ENCODE data around the gene PEX6. TPM values are rescaled to one million over a fixed set of nuclear protein-coding genes. Genes with fewer than 3 reads are reported as not detected.

Gene PEX6
- total RNA-seq, 1 experiment from 2014 or later, result 26.1 TPM

- intact Hi-C loops (cut with micrococcal nuclease; ENCODE audit: unreplicated experiment), result no loop called here
- Histone ChIP-seq H3K27ac (ENCODE audit: low read depth, low read length, poor library complexity, severe bottlenecking) (peak overlapping the region; percentile 91), H3K4me1 (ENCODE audit: insufficient read depth, low read length, poor library complexity, severe bottlenecking) (peaks cover 27% of the 10 kb centered on the region), H3K27me3 (replicated peaks; ENCODE audit: insufficient read depth, low read depth, low read length, poor library complexity) (no peaks in the 10 kb centered on the region), H3K9me3 (ENCODE audit: low read depth, low read length, poor library complexity, severe bottlenecking) (no peaks in the 10 kb centered on the region), H3K36me3 (ENCODE audit: insufficient read depth, low read length, poor library complexity, severe bottlenecking) (peaks cover 8% of the 10 kb centered on the region), H3K4me3 (ENCODE audit: low read depth, low read length, poor library complexity, severe bottlenecking) (peak overlapping the region; percentile 61)
- TF ChIP-seq EZH2 (IDR thresholded peaks at IDR 0.05; ENCODE audit: borderline replicate concordance, low read depth, low read length, poor library complexity, severe bottlenecking) (no peak), CTCF (conservative IDR thresholded peaks at IDR 0.05; ENCODE audit: low read depth, low read length) (no peak)
- BruUV-seq (replicated peaks), result no TSS peak
- POLR2A ChIA-PET (ENCODE audit: low non-redundant PET), result interaction anchor here (0.6 to 1.2 kb wide), 9 partner anchors 49 to 1150 kb away, joined by 3 to 13 read pairs (median 5); partner anchors contain the start of genes FRS3, KLHDC3, MEA1 and PEX6
- CTCF ChIA-PET, result interaction anchor here (0.6 kb wide), 2 partner anchors 80 to 1214 kb away, joined by 4 to 5 read pairs; no protein-coding TSS in a partner anchor
- DNase-seq (ENCODE audit: low spot score), result no peak
Measured at GRCh38 chr6:42929821-42930360, 49.1 kb downstream of the PEX6 start.

- BruUV-seq (replicated peaks), result no TSS peak
- H3K4me3 ChIP-seq (ENCODE audit: low read depth, low read length, poor library complexity, severe bottlenecking), result peak within 1 kb of the TSS; percentile 61
- no peaks in the 10 kb centered on the region for H3K27me3 ChIP-seq (replicated peaks; ENCODE audit: insufficient read depth, low read depth, low read length, poor library complexity)
- intact Hi-C loops (cut with micrococcal nuclease; ENCODE audit: unreplicated experiment), result no loop called here
- H3K4me1 ChIP-seq (ENCODE audit: insufficient read depth, low read length, poor library complexity, severe bottlenecking), result peaks cover 27% of the 10 kb centered on the region
- ChIA-PET CTCF (interaction anchor here (0.6 kb wide), 2 partner anchors 81 to 1213 kb away, joined by 4 to 5 read pairs; no protein-coding TSS in a partner anchor), POLR2A (ENCODE audit: low non-redundant PET) (interaction anchor here (0.6 to 1.2 kb wide), 11 partner anchors 40 to 1150 kb away, joined by 3 to 22 read pairs (median 5); partner anchors contain the start of genes FRS3, KLHDC3, MEA1 and PEX6)
- H3K27ac ChIP-seq (ENCODE audit: low read depth, low read length, poor library complexity, severe bottlenecking), result peak within 1 kb of the TSS; percentile 91
- H3K36me3 ChIP-seq (ENCODE audit: insufficient read depth, low read length, poor library complexity, severe bottlenecking), result peaks cover 3% of the 10 kb centered on the region
- no peak for TF ChIP-seq EZH2 (IDR thresholded peaks at IDR 0.05; ENCODE audit: borderline replicate concordance, low read depth, low read length, poor library complexity, severe bottlenecking)
- no peak for TF ChIP-seq CTCF (conservative IDR thresholded peaks at IDR 0.05; ENCODE audit: low read depth, low read length)
- DNase-seq (ENCODE audit: low spot score), result peak; percentile 99
- H3K9me3 ChIP-seq (ENCODE audit: low read depth, low read length, poor library complexity, severe bottlenecking), result no peaks in the 10 kb centered on the region
Measured at GRCh38 chr6:42928986-42929820, 49.8 kb downstream of the PEX6 start, which contains the start of gene CNPY3. TSS of gene CNPY3 (plus strand) at chr6:42929480. CDS start at chr6:42929571, 91 bp downstream.

- Histone ChIP-seq H3K4me1 (ENCODE audit: insufficient read depth, low read length, poor library complexity, severe bottlenecking) (peaks cover 5% of the 10 kb centered on the region), H3K27ac (ENCODE audit: low read depth, low read length, poor library complexity, severe bottlenecking) (no peak overlapping the region), H3K9me3 (ENCODE audit: low read depth, low read length, poor library complexity, severe bottlenecking) (no peaks in the 10 kb centered on the region), H3K36me3 (ENCODE audit: insufficient read depth, low read length, poor library complexity, severe bottlenecking) (no peaks in the 10 kb centered on the region), H3K4me3 (ENCODE audit: low read depth, low read length, poor library complexity, severe bottlenecking) (no peak overlapping the region), H3K27me3 (replicated peaks; ENCODE audit: insufficient read depth, low read depth, low read length, poor library complexity) (no peaks in the 10 kb centered on the region)
- BruUV-seq (replicated peaks), result no TSS peak
- ChIA-PET CTCF (no interaction called here), POLR2A (ENCODE audit: low non-redundant PET) (no interaction called here)
- DNase-seq (ENCODE audit: low spot score), result no peak
- TF ChIP-seq EZH2 (IDR thresholded peaks at IDR 0.05; ENCODE audit: borderline replicate concordance, low read depth, low read length, poor library complexity, severe bottlenecking), result no peak
- intact Hi-C loops (cut with micrococcal nuclease; ENCODE audit: unreplicated experiment), result no loop called here
Measured at GRCh38 chr6:42925248-42925857, 53.6 kb downstream of the PEX6 start.
